GM21528 (cell line): ENCODE results near the gene FBXL16.

Experiments used
- ATAC-seq: cut with Tn5 transposase; IDR thresholded peaks from one replicate; pipeline ENCODE4 v1.9.1; 2021; ENCODE audit warnings: mild to moderate bottlenecking, moderate library complexity; ENCODE audit not compliant: unreplicated experiment, low FRiP score

Gene FBXL16

DNA sequence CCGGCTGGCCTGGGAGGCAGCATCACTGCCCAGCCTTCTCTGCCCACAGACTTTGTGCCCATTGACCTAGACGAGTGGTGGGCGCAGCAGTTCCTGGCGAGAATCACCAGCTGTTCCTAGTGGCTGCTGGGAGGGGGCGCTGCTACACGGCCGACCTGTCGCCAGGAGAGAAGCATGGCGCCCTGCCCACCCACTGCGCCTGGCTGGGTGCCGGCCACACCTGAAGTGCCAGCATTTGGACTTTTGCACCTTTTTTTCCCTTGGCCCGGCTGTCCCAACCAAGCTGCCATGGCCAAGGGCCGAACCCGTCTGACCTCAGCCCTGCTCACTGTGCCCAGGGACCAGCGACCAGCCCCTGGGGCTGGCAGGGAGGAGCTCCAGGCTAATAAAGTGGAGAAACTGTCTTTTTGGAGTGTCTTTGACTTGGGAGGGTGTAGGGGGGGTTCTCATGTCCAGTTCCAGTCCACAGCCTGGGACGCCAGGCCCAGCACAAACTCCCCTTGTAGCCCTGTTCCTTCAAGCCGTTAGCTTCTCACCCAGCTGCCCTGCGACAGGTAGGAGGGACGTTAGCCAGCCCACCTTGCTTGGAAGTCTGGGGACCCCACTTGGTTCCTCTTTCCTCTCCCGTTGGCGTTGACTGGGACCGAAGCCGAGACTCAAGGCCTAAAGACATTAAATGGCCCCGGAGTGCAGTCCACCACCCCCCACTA, 57.4 kb downstream of the FBXL16 start:
- no peak for ATAC-seq

DNA sequence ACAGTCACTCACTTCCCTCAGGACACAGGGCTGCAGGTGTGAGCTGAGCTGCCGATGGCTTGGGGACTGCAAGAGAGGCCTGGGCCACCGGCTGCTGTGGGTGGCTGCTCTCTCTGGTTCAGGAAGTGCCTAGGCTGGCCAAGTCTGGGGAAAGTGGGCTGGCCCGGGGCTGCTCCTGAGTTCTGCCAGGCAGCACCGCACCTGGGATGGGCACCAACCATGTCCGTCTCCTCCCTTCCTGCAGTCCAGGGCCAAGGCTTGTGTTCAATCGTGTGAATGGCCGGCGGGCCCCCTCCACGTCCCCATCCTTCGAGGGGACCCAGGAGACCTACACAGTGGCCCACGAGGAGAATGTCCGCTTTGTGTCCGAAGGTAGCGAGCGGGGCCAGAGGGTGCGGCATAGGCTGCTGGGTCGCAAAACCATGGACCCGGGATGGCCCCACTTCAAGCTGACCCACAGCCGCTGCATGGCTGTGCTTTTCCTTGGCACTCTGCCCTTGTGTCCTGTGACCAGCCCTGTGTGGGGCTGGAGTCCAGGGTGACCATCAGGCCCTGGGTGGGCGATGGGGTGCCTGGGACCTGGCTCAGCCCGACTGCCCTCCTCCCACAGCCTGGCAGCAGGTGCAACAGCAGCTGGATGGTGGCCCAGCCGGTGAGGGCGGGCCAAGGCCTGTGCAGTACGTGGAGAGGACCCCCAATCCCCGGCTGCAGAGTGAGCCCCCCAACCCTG, 58.3 kb downstream of the FBXL16 start:
- ATAC-seq, result no peak

DNA sequence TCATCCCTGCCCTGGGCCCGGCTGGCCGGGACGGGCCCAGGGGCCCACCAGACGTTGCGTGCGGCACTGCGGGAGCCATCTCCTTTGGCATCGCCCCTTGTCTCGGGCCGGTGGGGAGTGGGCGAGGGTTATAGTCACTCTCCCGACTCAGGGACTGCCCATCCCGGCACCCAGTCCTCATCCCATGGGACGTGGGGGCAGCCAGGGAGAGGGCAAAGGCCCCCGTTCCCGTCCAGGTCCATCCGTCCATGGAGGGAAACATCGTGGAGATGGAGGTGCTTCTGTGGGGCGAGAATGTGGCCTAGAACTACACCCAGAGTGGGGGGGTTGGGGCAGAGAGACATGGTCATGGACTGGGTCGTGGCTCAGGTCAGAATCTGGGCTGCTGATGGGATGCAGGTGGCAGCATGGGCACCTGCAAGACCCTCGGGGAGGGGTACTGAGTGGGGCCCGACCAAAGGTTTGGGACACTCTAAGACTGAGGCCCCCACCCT, 58.9 kb downstream of the FBXL16 start:
- no peak for ATAC-seq

DNA sequence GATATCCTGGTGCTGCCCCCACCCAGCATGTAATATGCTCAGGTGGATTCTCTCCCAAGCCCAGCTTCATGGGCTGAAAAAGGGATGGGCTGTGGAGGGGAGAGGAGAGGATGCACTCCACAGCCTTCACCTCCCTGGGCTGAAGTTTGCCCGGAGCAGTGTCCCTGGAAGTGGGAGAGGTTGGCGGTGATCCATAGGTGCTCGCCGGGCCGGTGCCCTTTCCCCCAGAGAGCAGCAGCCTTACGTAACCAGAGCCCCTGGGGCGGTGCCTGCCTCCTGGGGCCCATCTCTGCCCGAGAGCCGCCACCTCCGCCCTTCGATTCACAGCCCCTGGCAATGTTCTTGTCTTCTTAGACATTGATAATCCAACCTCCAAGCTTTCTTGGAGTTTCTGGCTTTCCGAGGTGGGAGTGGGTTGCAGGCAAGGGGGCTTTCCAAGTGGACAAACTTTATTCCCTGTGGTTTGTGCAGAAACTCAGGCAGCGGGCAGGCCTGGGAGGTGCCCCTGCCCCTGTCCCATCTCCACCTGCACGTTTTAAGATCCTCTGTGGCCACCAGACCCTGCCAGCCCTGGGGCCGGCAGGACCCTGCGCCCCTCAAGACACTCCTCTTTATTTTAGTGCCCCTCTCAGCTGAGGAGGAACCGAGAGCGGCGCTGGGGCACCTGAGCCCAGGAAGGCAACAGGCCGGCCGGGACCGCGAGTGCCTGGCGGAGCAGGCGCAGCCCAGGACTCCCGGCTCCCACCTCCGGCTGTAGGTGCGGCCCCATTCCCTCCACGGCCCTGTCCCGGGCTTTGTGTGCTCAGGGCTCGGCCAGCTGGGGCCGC, 59.5 kb downstream of the FBXL16 start:
- ATAC-seq, result no peak

DNA sequence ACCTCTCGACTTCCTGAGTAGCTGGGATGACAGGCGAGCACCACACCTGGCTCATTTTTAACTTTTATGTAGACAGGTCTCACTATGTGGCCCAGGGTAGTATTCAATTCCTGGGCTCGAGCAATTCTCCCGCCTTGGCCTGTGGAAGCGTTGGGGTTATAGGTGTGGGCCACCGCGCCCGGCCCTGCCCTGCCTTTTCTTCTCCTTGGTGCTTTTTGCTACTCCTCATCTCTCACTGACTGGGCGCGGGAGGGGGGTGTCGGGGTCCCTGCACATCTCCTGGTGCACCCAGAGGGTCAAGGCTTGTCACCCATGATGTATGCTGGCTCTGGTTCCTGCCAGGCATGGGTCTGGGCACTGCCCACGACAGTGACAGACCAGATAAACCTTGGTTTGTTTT, 61.0 kb downstream of the FBXL16 start:
- no peak for ATAC-seq

DNA sequence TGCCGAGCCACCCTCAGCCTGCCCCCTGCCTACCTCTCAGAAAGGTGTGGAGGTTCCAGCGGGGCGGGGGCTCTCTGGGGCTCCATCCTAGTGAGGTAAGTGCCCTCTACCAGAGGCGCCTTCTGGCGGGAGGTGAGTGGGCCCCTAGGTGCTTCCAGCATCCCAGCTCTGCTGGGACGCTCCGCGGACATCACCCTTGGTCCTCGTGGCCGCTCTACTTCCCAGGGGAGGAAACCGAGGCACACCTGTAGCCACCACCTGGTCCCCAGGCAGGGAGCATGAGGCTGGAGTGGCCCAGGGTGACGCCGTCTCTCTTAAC, 62.6 kb downstream of the FBXL16 start:
- ATAC-seq, result no peak
